Glutamatergic neuron (in vitro differentiated cells): ENCODE data around the gene DNAJC6. TPM values are rescaled to one million over a fixed set of nuclear protein-coding genes. Genes with fewer than 3 reads are reported as not detected.

Experiments
- DNase-seq: peaks from one replicate; pipeline ENCODE4 v3.0.0; 2022
- H3K27ac Mint-ChIP-seq: one replicate; pipeline ENCODE4 v1.8.0; 2020; ENCODE audit warnings: mild to moderate bottlenecking, mixed read lengths, inconsistent platforms; ENCODE audit not compliant: unreplicated experiment
- H3K27me3 Mint-ChIP-seq: one replicate; pipeline ENCODE4 v1.8.0; 2020; ENCODE audit warnings: mild to moderate bottlenecking, moderate library complexity, mixed read lengths, inconsistent platforms; ENCODE audit not compliant: unreplicated experiment
- H3K36me3 Mint-ChIP-seq: one replicate; pipeline ENCODE4 v1.8.0; 2020; ENCODE audit warnings: mild to moderate bottlenecking, mixed read lengths, inconsistent platforms; ENCODE audit not compliant: unreplicated experiment
- H3K4me1 Mint-ChIP-seq: one replicate; pipeline ENCODE4 v1.8.0; 2020; ENCODE audit warnings: mild to moderate bottlenecking, low read depth, mixed read lengths, inconsistent platforms; ENCODE audit not compliant: unreplicated experiment
- H3K4me3 Mint-ChIP-seq: one replicate; pipeline ENCODE4 v1.8.0; 2020; ENCODE audit warnings: mild to moderate bottlenecking, mixed read lengths, inconsistent platforms; ENCODE audit not compliant: unreplicated experiment
- H3K9me3 Mint-ChIP-seq: one replicate; pipeline ENCODE4 v1.8.0; 2020; ENCODE audit warnings: mild to moderate bottlenecking, moderate library complexity, mixed read lengths, inconsistent platforms; ENCODE audit not compliant: unreplicated experiment
- total RNA-seq: library from RNA; stranded (reverse); fragmentation: NEBNext Ultra II Directional; extraction: Animal tissue kit (Norgen Biotek cat#: 25700); gene quantifications from one replicate; pipeline ENCODE4 v1.2.1, GENCODE V29; 2021; ENCODE audit not compliant: unreplicated experiment
- TF ChIP-seq, protein P1 (sequence below): fragments of 200-600 bp; sonication (generic); IDR thresholded peaks from one replicate; pipeline ENCODE4 v1.5.0; 2021; ENCODE audit not compliant: partially characterized antibody, unreplicated experiment

The DNAJC6 gene
- total RNA-seq, 1 donor from 2014 or later = 54.6 TPM

DNA sequence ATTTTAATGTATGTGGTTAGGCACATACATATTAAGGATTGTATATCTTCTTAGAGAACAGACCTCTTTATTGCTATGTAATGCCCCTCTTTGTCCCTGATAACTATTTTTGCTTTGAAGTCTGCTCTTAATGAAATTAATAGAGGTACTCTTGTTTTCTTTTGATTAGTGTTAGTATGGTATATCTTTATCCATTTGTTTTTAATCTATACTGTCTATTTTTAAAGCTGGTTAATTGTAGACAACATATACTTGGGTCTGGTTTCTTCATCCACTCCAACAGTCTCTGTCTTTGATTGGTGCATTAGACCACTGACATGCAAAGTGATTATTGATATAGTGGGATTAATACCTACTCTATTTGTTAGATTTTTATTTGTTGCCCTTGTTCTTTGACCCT, 147.1 kb downstream of the DNAJC6 start:
- H3K4me3 Mint-ChIP-seq = peak overlapping the region; percentile 19
- H3K36me3 Mint-ChIP-seq = peaks cover 7% of the 10 kb centered on the region
- no peak overlapping the region for H3K27ac Mint-ChIP-seq
- no peak for DNase-seq
- TF ChIP-seq, protein P1, sequence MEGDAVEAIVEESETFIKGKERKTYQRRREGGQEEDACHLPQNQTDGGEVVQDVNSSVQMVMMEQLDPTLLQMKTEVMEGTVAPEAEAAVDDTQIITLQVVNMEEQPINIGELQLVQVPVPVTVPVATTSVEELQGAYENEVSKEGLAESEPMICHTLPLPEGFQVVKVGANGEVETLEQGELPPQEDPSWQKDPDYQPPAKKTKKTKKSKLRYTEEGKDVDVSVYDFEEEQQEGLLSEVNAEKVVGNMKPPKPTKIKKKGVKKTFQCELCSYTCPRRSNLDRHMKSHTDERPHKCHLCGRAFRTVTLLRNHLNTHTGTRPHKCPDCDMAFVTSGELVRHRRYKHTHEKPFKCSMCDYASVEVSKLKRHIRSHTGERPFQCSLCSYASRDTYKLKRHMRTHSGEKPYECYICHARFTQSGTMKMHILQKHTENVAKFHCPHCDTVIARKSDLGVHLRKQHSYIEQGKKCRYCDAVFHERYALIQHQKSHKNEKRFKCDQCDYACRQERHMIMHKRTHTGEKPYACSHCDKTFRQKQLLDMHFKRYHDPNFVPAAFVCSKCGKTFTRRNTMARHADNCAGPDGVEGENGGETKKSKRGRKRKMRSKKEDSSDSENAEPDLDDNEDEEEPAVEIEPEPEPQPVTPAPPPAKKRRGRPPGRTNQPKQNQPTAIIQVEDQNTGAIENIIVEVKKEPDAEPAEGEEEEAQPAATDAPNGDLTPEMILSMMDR = no peak
- no peaks in the 10 kb centered on the region for H3K4me1 Mint-ChIP-seq
- H3K9me3 Mint-ChIP-seq = peaks cover 4% of the 10 kb centered on the region
- peaks cover 1% of the 10 kb centered on the region for H3K27me3 Mint-ChIP-seq

DNA sequence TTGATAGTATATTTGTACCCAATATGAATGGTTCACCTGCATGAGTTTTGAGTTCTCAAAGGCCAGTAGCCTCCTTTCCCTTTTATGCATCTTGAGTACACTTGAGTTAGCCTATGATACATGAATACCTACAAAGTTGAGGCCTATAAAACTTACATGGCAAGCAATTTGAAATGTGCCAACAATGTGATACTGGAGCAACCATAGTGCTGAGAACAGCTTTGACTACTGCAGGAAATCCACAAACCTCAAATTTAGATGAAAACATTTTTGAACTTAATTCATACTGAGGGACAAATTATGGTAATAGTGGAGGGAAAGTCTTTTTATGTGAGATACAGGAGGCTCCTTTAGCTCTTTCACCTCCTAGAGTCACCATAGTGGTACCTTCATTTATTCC, 148.5 kb downstream of the DNAJC6 start:
- Mint-ChIP-seq H3K36me3 (peaks cover 7% of the 10 kb centered on the region), H3K4me1 (no peaks in the 10 kb centered on the region), H3K27me3 (peaks cover 1% of the 10 kb centered on the region), H3K4me3 (no peak overlapping the region), H3K27ac (no peak overlapping the region), H3K9me3 (peaks cover 4% of the 10 kb centered on the region)
- TF ChIP-seq, protein P1 = no peak
- DNase-seq = no peak

DNA sequence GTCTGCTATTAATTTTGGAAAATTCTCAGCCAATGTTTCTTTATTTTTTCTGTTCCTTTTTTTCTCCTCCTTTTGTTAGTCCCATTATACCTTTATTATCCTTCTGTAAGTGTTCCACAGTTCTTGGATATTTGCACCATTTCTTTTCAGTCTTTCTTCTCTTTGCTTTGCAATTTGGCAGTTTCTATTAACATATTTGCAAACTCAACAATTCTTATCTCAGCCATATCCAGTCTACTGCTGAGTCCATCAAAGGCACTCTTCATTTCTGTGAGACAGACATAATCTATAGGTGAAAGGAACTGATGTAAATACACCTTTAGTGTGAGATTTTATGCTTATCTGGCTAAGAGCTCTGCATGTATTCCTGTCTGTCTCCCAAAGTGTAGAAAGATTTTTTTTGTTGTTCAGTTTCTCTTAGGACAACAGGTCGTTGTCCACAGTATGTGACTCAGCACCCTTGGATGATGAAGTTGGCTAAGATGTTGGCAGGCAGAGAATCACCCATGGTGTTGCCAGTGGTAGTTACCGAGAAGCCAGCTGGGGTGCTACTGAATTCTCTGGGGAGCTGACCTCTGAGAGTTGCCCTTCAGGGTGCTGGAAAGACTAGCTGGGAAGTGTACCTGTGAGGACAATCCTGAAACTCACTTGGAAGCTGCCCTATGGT, 149.5 kb downstream of the DNAJC6 start:
- DNase-seq = no peak
- H3K36me3 Mint-ChIP-seq = peaks cover 10% of the 10 kb centered on the region
- peaks cover 4% of the 10 kb centered on the region for H3K27me3 Mint-ChIP-seq
- H3K4me3 Mint-ChIP-seq = no peak overlapping the region
- no peak overlapping the region for H3K27ac Mint-ChIP-seq
- H3K9me3 Mint-ChIP-seq = peaks cover 8% of the 10 kb centered on the region
- TF ChIP-seq, protein P1 = no peak
- no peaks in the 10 kb centered on the region for H3K4me1 Mint-ChIP-seq

DNA sequence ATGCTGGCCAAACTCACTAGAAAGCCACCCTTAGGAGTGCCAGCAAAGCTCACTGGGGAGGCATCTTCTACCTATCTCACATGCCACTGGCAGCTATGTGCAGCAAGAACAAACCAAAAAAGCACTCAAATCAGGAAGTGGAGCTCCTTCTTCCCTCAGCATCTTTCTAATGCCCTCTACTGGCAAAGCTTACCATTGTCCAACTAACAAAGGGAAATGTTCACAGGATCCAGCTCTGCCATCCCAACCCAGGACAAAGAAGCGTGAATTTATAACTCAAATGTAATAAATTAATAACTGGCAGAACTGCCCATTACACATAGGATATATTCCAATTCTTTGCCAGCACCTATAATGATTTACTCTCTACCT, 150.0 kb downstream of the DNAJC6 start:
- DNase-seq = no peak
- H3K4me1 Mint-ChIP-seq = no peaks in the 10 kb centered on the region
- TF ChIP-seq, protein P1 = no peak
- H3K36me3 Mint-ChIP-seq = peaks cover 12% of the 10 kb centered on the region
- H3K4me3 Mint-ChIP-seq = no peak overlapping the region
- peaks cover 10% of the 10 kb centered on the region for H3K9me3 Mint-ChIP-seq
- peaks cover 3% of the 10 kb centered on the region for H3K27me3 Mint-ChIP-seq
- no peak overlapping the region for H3K27ac Mint-ChIP-seq

Other genes starting within 250 kb of the DNAJC6 start
- 2.6 TPM for gene AK4, start 161.3 kb upstream of the DNAJC6 start, total RNA-seq
- 6.8 TPM for gene LEPR, start 111.1 kb downstream of the DNAJC6 start, total RNA-seq
- 56.0 TPM for gene LEPROT, start 111.1 kb downstream of the DNAJC6 start, total RNA-seq